OCI-LY3 (cell line): ENCODE data around the gene SRC.

ENCODE experiments used
- EZH2phosphoT487 ChIP-seq: fragments of 200-600 bp; shearing (Covaris generic); IDR thresholded peaks from 2 replicates; pipeline ENCODE4 v1.6.1; 2018; ENCODE audit warnings: antibody characterized with exemption, mixed run types, low read depth
- TF ChIP-seq, protein P1 (sequence below): fragments of 200-600, 300-600 bp; sonication (generic); IDR thresholded peaks from 2 replicates; pipeline ENCODE4 v1.5.1; 2014; ENCODE audit warnings: antibody characterized with exemption, low read length, low read depth

DNA sequence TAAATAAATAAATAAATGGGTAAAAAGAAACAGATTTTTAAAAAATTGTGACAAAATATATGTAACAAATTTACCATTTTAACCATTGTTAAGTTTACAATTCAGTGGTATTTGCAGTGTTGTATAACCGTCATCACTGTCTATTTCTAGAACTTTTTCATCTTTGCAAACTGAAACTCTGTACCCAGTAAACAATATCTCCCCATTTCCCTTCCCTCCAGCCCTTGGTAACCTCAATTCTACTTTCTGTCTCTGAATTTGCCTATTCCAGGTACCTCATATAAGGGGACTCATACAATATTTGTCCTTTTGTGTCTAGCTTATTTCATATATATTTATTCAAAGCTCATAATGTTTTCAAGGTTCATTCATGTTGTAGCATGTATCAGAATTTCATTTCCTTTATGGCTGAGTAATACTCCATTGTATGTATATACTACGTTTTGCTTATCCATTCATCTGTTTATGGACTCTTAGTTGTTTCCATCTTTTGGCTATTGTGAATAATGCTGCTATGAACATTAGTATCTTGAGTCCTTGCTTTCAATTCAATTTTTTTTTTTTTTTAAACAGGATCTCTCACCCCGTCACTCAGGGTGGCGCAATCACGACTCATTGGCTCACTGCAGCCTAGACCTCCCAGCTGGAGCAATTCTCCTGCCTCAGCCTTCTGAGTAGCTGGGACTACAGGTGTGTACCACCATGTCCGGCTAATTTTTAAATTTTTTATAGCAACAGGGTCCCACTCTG, 47.6 kb upstream of the SRC start:
- TF ChIP-seq, protein P1, sequence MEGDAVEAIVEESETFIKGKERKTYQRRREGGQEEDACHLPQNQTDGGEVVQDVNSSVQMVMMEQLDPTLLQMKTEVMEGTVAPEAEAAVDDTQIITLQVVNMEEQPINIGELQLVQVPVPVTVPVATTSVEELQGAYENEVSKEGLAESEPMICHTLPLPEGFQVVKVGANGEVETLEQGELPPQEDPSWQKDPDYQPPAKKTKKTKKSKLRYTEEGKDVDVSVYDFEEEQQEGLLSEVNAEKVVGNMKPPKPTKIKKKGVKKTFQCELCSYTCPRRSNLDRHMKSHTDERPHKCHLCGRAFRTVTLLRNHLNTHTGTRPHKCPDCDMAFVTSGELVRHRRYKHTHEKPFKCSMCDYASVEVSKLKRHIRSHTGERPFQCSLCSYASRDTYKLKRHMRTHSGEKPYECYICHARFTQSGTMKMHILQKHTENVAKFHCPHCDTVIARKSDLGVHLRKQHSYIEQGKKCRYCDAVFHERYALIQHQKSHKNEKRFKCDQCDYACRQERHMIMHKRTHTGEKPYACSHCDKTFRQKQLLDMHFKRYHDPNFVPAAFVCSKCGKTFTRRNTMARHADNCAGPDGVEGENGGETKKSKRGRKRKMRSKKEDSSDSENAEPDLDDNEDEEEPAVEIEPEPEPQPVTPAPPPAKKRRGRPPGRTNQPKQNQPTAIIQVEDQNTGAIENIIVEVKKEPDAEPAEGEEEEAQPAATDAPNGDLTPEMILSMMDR: no peak
- TF ChIP-seq EZH2phosphoT487: no peak
